GM19467 (cell line): ENCODE results near the gene FAM168B.
"Not testable (repeated sequence)": the region's sequence is repeated elsewhere in the genome, so short reads cannot be mapped to it uniquely, and the experiment has no call there.

ENCODE experiments used
- ATAC-seq: cut with Tn5 transposase; IDR thresholded peaks from one replicate; pipeline ENCODE4 v1.9.1; 2021; ENCODE audit warnings: mild to moderate bottlenecking, moderate library complexity; ENCODE audit not compliant: unreplicated experiment

Gene FAM168B

GRCh38 chr2:131103165-131103564, 9.9 kb upstream of the FAM168B start:
- no peak for ATAC-seq

GRCh38 chr2:131094463-131095281, 1.4 kb upstream of the FAM168B start:
- no peak for ATAC-seq

GRCh38 chr2:131093696-131094462, 619 bp upstream of the FAM168B start:
- ATAC-seq, result peak; percentile 63

DNA sequence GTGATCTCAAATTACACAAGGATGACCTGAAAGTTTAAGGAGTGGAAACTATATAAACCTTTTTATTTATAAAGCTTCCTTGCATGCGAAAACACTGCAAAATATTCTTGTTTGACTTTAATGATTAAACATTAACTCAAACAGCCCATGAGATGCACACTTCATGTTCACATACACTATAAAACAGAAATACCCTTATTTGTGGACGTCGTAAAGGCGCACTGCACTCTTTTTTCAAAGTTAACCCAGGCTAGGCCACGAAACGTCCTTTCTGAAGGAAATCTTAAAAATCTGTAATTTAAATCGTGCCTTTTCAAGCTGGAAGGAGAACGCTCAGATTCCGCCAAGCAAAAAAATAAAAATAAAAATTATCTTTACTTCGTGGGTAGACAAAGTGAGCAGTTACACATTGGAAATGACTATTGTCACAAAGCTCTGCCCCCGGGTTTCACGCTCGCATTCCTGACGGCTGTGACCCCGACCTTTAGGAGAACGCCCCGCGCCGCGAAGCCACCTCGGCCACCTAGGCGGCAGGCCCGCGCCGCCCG, 728 bp downstream of the FAM168B start:
- no peak for ATAC-seq

- ATAC-seq, result no peak
Measured at GRCh38 chr2:131085646-131086045, 7.6 kb downstream of the FAM168B start.

DNA sequence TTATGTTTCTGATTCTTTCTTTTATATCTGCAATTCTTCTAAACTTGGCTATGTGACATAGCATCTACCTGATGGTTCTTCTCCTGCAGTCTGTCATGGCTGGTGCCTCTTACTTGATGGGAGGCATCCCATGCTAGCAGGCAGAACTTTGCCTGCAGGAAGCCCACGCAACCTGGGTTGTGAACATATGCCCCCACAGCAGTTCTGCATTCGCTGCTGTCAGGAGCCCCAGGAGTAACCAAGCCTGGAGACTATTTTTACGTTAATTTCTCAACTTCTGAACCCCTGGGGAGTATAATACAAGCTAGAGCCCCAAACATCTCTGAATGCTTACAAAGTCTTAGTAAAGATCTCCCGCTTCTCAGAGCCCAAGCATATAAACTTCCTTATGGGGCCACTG, 12.1 kb downstream of the FAM168B start:
- ATAC-seq, result no peak

- ATAC-seq, result not testable (repeated sequence)
Measured at GRCh38 chr2:131079931-131080330, 13.3 kb downstream of the FAM168B start.

- ATAC-seq, result no peak
Measured at GRCh38 chr2:131077966-131078365, 15.3 kb downstream of the FAM168B start.

- no peak for ATAC-seq
Measured at GRCh38 chr2:131077182-131077846, 15.9 kb downstream of the FAM168B start.

DNA sequence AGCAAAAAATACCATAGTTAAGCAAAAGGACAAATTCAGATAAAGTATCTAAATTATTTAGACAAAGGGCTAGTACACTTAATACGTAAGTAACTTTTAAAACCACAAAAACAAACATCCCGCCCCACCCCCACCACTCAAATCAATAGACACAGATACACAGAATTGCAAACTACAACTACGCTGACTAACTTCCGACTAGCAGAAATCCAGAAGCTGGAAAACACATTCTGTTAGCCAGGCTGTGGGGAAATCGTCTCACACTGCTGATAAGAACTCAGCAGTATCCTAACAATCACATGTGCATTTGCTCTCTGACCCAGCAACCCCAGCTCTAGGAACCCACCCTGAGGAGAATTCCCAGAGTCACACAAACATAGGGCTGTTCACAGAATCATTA, 16.6 kb downstream of the FAM168B start:
- no peak for ATAC-seq

DNA sequence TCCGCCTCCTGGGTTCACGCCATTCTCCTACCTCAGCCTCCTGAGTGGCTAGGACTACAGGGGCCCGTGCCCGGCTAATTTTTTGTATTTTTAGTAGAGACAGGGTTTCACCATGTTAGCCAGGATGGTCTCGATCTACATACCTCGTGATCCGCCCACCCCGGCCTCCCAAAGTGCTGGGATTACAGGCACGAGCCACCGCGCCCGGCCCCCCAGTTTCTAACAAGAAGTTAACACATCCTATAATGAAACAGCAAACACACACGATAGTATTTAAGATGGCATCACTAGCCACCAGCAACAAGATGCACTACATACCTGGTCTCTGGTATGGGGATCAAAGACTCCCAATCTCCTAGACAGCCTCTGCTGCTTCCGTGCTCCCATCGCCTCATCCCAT, 17.7 kb downstream of the FAM168B start:
- ATAC-seq, result not testable (repeated sequence)

DNA sequence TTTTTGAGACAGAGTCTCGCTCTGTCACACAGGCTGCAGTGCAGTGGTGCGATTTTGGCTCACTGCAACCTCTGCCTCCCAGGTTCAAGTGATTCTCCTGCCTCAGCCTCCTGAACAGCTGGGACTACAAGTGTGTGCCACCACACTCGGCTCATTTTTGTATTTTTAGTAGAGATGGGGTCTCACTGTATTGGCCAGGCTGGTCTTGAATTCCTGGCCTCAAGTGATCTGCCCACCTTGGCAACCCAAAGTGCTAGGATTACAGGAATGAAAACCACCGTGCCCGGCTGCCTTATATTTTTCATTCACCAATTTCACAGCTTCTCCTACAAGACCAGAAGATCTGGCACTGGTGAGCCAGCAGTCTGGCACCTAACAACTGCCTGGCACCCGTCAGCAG, 25.1 kb downstream of the FAM168B start:
- not testable (repeated sequence) for ATAC-seq

- no peak for ATAC-seq
Measured at GRCh38 chr2:131067465-131068125, 25.7 kb downstream of the FAM168B start.

- ATAC-seq, result no peak
Measured at GRCh38 chr2:131064589-131065512, 28.4 kb downstream of the FAM168B start.

DNA sequence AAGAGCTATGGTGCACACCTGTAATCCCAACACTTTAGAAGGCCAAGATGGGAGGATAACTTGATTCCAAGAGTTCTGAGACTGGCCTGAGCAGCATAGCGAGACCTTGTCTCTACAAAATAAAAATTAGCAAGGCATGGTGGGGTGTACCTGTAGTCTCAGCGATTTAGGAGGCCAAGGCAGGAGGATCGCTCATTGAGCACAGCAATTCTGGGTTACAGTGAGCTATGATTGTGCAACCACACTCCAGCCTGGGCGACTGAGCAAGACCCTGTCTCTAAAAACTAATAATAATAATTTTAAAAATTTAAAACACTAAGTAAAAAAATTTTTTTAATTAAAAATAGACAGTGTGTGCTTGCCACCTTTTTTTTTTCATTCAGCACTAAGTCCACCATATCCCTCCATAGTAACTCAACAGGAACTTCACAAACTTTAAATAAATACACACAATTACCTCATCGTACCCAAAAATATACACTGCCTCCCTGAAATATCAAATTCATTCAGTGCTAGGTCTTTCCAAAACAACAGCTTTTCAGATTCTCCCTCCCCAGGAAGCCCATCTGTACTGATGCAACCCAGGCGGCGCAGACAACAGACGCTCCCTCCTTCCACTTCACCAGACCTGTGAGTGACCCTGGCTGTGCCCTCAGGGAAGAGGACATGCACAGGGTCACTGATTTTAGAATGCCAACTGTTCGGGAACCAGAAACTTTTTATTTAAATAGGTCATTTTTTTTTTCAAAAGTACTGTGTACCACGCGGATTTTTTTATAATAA, 29.6 kb downstream of the FAM168B start:
- ATAC-seq, result no peak

DNA sequence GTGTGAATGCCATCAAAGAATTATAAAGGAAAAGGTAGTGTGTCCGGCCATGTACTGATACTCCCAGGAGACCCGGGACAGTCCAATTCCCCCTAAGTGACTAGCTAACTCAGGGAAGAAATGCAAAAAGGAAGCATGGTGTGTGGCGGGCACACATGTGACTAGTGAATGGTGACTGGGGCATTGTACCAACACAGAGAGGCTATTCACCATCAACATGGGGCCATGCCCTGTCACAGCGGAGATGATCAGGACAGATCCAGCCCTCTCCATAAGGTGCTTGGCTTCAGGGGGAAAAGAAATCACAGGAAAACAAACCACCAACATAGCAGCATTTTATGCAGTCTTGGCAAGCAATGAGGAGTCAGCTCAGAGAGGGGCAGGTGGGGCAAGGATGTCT, 34.3 kb downstream of the FAM168B start:
- ATAC-seq, result no peak

DNA sequence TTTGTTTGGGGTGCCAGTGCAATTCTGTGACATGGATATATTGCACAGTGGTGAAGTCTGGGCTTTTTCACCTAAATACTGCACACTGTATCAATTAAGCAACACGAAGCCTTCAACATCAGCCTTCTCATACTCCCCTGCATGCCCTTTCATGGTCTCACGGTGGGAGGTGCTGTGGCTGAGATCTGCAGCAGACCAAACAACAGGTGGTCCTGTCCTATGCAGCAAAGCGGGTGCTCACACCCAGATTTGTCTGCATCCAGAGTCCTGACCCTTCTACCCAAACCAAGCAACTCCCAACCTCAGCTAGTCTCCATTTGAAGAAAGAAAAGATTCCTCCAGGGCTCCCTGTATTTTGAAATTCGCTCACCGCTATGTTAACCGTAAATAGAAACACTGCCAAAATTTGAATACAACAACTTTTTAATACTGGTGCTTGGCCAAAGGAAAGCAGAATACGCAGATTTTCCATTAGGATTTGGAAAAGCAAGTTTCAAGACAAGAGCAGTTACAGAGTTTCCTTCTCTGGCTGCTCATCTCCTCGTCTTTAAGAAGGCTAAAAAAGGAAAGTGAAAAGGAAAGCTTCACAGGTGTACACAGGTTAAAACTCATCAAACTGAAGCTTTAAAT, 34.9 kb downstream of the FAM168B start:
- no peak for ATAC-seq

DNA sequence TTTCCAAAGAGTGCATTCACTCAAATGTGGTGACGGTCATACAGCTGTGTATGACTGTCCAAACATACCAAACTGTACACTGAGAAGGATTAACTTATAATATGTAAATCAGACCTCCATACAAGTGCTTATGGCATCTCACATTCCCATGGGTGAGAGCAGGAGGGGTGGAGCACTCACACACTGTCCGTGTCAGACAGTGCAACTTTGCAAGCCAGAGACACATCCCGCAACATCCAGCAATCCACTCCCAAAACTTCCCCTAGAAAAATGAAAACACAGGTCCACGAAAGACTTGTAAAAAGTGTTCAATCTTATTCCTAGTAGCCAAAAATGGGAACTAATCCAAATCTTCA, 36.4 kb downstream of the FAM168B start:
- no peak for ATAC-seq
